Glomerular visceral epithelial cell (primary cell): Measurements from ENCODE around the gene SLC1A4.
"Not testable (repeated sequence)": the region's sequence is repeated elsewhere in the genome, so short reads cannot be mapped to it uniquely, and the experiment has no call there.

Experiments
- DNase-seq: peaks from one replicate; pipeline ENCODE4 v3.0.0-alpha.2; 2016; ENCODE audit errors: extremely low spot score

Gene SLC1A4

GRCh38 chr2:64963719-64964118, 25.5 kb upstream of the SLC1A4 start:
- no peak for DNase-seq

DNA sequence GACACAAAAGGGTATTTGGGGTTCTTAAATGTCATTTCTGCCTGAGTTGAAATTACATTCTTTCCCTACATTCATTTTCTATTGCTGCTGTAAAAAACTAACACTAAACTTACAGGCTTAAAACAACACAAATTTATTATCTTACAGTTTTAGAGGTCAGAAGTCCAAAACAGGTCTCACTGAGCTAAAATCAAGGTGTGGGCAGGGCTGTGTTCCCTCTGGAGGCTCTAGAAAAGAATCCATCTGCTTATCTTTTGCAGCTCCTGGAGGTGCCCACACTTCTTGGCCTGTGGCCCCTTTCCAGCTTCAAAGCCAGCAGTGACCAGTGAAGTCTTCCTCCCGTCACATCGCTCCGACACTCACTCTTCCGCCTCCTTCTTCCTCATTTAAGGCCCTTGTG, 23.2 kb upstream of the SLC1A4 start:
- no peak for DNase-seq

DNA sequence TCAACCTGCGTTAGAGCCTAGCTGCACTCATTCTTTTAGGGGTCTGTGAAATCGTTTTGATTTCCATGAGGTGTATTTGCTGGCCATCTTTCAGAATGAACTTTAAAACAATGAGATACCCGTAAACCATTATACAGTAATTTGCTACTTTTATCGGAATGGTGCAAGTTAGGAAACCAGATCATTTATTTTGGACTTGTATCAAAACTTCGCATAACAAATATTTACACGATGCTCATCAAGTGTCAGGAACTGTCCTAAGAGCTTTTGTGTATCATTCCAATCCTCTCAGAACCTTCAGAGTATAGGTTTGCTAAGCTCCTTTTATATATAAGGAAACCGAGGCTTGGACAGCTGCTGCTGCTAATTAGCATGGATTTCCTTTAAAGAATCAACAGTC, 22.4 kb upstream of the SLC1A4 start:
- no peak for DNase-seq

DNA sequence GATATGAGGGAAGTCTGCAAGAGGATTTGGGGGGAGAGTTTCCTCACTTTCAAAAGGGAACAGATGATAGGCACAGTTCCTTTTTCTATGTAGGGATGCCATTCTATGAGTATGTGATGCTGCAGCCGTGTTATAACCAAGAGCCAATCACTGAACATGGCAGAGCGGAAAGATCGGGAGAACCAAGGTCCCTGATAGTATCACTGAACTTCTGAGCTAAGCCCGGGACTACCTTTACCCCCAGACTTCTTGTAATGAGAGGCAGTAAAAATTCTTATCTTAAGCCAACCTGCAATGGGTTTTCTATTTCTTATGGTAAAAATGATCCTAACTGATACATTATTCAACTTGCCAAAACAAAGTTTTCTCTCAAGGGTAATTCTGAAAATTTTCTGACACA, 21.6 kb upstream of the SLC1A4 start:
- no peak for DNase-seq

DNA sequence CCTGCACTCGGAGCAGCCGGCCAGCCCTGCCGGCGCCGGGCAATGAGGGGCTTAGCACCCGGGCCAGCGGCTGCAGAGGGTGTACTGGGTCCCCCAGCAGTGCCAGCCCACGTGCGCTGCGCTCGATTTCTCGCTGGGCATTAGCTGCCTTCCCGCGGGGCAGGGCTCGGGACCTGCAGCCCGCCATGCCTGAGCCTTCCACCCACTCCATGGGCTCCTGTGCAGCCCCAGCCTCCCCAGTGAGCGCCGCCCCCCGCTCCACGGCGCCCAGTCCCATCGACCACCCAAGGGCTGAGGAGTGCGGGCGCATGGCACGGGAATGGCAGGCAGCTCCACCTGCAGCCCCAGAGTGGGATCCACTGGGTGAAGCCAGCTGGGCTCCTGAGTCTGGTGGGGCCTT, 20.1 kb upstream of the SLC1A4 start:
- DNase-seq = not testable (repeated sequence)

- DNase-seq = no peak
Observed at GRCh38 chr2:64970495-64970894, 18.7 kb upstream of the SLC1A4 start.

GRCh38 chr2:64972426-64972825, 16.8 kb upstream of the SLC1A4 start:
- no peak for DNase-seq

DNA sequence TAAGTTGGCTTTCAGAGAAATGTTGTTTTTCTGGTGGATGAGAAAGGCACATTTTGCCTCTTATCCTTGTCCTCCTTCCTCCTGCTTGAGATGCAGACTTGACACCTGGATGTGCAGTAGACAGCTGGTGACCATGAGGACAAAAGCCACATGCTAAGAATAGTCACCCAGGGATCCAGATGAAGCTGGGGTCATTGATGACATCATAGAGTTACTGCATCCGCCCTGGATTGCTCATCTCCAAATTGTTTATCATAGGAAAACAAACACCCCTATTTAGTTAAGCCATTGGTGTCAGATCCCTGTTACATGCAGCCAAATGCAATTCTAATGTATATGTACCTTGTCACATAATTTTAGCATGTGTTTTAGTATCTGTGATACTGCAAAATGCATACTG, 16.3 kb upstream of the SLC1A4 start:
- no peak for DNase-seq

- DNase-seq = peak; percentile 89
Observed at GRCh38 chr2:64975232-64975821, 13.9 kb upstream of the SLC1A4 start.

DNA sequence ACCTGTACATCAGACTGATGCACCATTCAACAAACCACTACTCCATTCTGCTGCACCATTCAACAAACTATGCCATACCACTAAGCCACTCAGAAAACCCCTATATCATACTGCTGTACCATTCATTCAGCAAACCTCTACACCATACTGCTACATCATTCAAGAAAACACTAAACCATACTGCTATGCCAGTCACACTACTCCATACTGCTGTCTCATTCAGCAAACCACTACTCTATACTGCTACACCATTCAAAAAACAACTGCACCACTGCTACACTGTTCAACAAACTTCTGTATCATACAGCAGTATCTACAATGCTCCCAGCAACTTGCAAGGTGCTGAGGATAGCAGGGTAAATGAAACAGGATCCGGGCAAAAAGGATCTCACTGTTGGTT, 12.9 kb upstream of the SLC1A4 start:
- no peak for DNase-seq

- peak; percentile 23 for DNase-seq
Observed at GRCh38 chr2:64978514-64979268, 10.5 kb upstream of the SLC1A4 start.

GRCh38 chr2:64979744-64980143, 9.5 kb upstream of the SLC1A4 start:
- no peak for DNase-seq

- DNase-seq = no peak
Observed at GRCh38 chr2:64980183-64980582, 9.0 kb upstream of the SLC1A4 start.

DNA sequence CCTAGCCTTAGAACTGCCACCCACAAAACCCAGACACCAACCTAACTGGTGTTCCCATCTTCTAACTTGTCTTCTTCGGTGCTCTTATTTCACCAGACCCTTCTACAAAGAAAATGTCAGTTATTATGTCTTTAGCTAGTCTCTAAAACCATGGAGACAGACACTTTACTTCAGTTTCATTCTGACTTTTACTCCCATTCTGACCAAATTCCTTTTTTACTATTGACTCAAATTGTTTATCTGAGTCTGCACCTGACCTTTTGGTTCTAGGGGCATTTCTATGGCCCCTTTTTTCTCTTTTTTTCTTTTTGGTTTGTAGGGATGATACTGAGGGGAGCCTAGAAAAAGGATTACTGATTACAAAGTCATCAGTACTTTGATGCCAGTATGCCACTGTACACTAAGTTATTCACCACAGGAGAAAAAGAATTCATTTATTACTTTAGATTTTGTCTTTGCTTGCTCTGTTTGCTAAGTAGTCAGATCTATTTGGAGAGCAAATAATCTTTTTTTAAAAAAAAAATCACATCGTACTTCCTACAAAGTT, 6.8 kb upstream of the SLC1A4 start:
- no peak for DNase-seq

GRCh38 chr2:64982932-64983331, 6.3 kb upstream of the SLC1A4 start:
- DNase-seq = no peak

- no peak for DNase-seq
Observed at GRCh38 chr2:64985447-64985846, 3.8 kb upstream of the SLC1A4 start.

GRCh38 chr2:64987001-64987955, 1.9 kb upstream of the SLC1A4 start:
- no peak for DNase-seq

DNA sequence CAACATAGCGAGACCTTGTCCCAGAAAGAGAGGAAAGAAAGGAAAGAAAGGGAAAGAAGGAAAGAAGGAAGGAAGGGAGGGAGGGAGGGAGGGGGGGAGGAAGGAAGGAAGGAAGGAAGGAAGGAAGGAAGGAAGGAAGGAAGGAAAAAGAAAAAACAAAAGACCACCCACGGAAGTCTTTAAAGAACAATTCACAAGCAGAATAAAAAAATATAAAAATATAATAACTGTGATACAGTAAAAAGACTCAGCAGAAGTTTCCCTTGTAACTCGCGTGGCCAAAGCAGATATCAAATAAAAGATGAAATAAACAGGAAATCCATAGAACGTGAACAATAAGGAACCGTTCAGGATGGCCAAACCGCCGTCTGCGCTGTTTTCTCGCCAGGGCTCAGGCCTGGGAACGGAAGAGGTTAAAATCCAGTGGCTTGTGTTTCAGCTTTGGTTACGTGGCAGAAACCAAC, 1.2 kb upstream of the SLC1A4 start:
- no peak for DNase-seq

- peak; percentile 75 for DNase-seq
Observed at GRCh38 chr2:64988420-64989125, 626 bp upstream of the SLC1A4 start.

GRCh38 chr2:64989982-64990614, 899 bp downstream of the SLC1A4 start:
- no peak for DNase-seq

GRCh38 chr2:64990876-64991275, 1.7 kb downstream of the SLC1A4 start:
- no peak for DNase-seq
